ENCODE results near the gene NR2E3. TPM values are rescaled to one million over a fixed set of nuclear protein-coding genes. Genes with fewer than 3 reads are reported as not detected.

The NR2E3 gene
- total and polyA plus RNA-seq, 2 of the 13 experiments (the other 11 are each of a cell fraction or from before 2014, with no cell fraction given) = not detected

- ChIA-PET CTCF (ENCODE audit: low intra/inter-chr PET ratio, low total read pairs) (no interaction called here), POLR2A (no interaction called here)
- H3K9ac ChIP-seq (ENCODE audit: insufficient read depth, low read depth, low read length) = no peak overlapping the region
- DNase-seq (ENCODE audit: low spot score) (no peak), ATAC-seq (no peak), FAIRE-seq (no peak)
- no peaks in the 10 kb centered on the region for H3K36me3 ChIP-seq (replicated peaks in 1 of 2; ENCODE audit: control insufficient read depth in 1 of 2, insufficient read depth in 2 of 2, low read length in 2 of 2)
- no peak overlapping the region for H2AFZ ChIP-seq (ENCODE audit: low read length)
- peaks cover 5 to 13% of the 10 kb centered on the region in 2 experiments; a peak in 3 of 5 replicates for H3K27me3 ChIP-seq (ENCODE audit: control insufficient read depth in 1 of 2, insufficient read depth in 2 of 2, low read length in 2 of 2)
- no peaks in the 10 kb centered on the region for H3K9me3 ChIP-seq (ENCODE audit: low read length)
- TF ChIP-seq MIXL1 (CRISPR knock-in tag; IDR thresholded peaks at IDR 0.05) = no peak
- TF ChIP-seq MATR3 (CRISPR knock-in tag; IDR thresholded peaks at IDR 0.05) = no peak
- no peak for TF ChIP-seq GMEB1 (CRISPR knock-in tag; IDR thresholded peaks at IDR 0.05; ENCODE audit: borderline replicate concordance)
- no peak for TF ChIP-seq ZNF777 (CRISPR knock-in tag; IDR thresholded peaks at IDR 0.05)
- no peak for TF ChIP-seq PBX3 (CRISPR knock-in tag; IDR thresholded peaks at IDR 0.05; ENCODE audit: borderline replicate concordance)
- no peak for TF ChIP-seq ZBED4 (CRISPR knock-in tag; IDR thresholded peaks at IDR 0.05; ENCODE audit: borderline replicate concordance)
- TF ChIP-seq PITX1 (CRISPR knock-in tag; IDR thresholded peaks at IDR 0.05) = no peak
- no peak for TF ChIP-seq NRL (CRISPR knock-in tag; IDR thresholded peaks at IDR 0.05; ENCODE audit: borderline replicate concordance)
- TF ChIP-seq PRDM15 (CRISPR knock-in tag; IDR thresholded peaks at IDR 0.05) = no peak
- no peak for TF ChIP-seq THRA (CRISPR knock-in tag; IDR thresholded peaks at IDR 0.05; ENCODE audit: borderline replicate concordance)
- TF ChIP-seq ZNF557 (CRISPR knock-in tag; IDR thresholded peaks at IDR 0.05) = no peak
- TF ChIP-seq RNF2 (conservative IDR thresholded peaks at IDR 0.05; ENCODE audit: low read depth) = no peak
- in situ Hi-C loops (cut with HindIII; ENCODE audit: extremely low pct_ligation_motif_present, low pct_unique_long_range_greater_than_20kb) (no loop called here), intact Hi-C loops (cut with micrococcal nuclease; ENCODE audit: unreplicated experiment) (no loop called here)
- no peak overlapping the region for H3K4me2 ChIP-seq (ENCODE audit: low read depth, low read length)
- H3K27ac ChIP-seq (ENCODE audit: extremely low read length, insufficient read depth, low read length) = no peak overlapping the region
- H3K79me2 ChIP-seq (ENCODE audit: insufficient read depth, low read length) = no peaks in the 10 kb centered on the region
- no peaks in the 10 kb centered on the region for H3K4me1 ChIP-seq (ENCODE audit: insufficient read depth, low read length)
- WGBS (ENCODE audit: low lambda C conversion rate) = 9% methylated on average over 7 of the region's 16 CpGs
- no peak overlapping the region for H3K4me3 ChIP-seq (replicated peaks in 1 of 3; ENCODE audit: insufficient read depth in 1 of 3, low read depth in 2 of 3, low read length in 3 of 3)
- BruUV-seq (replicated peaks) = no TSS peak
- H4K20me1 ChIP-seq (ENCODE audit: insufficient read depth, low read length) = no peaks in the 10 kb centered on the region
Observed at GRCh38 chr15:71777216-71777943, 33.0 kb upstream of the NR2E3 start.

All from HepG2 (cell line).